ENCODE results near the gene RHOBTB3. TPM values are rescaled to one million over a fixed set of nuclear protein-coding genes. Genes with fewer than 3 reads are reported as not detected.
"Not testable (repeated sequence)": the region's sequence is repeated elsewhere in the genome, so short reads cannot be mapped to it uniquely, and the experiment has no call there.

Gene RHOBTB3
- total RNA-seq, 1 donor from 2014 or later, result 102 TPM

GRCh38 chr5:95818181-95819147, 87.3 kb downstream of the RHOBTB3 start:
- no peak for DNase-seq (ENCODE audit: low spot score)

- DNase-seq (ENCODE audit: low spot score), result no peak
Measured at GRCh38 chr5:95821110-95822021, 90.2 kb downstream of the RHOBTB3 start.

- no peak for DNase-seq (ENCODE audit: low spot score)
Measured at GRCh38 chr5:95822043-95822541, 91.0 kb downstream of the RHOBTB3 start.

- peak; percentile 80 for DNase-seq (ENCODE audit: low spot score)
Measured at GRCh38 chr5:95822542-95823181, 91.5 kb downstream of the RHOBTB3 start, which contains the start of gene GLRX. GLRX (minus strand) TSS chr5:95822726; CDS start chr5:95822662, 64 bp downstream.

GRCh38 chr5:95823218-95823737, 92.1 kb downstream of the RHOBTB3 start:
- DNase-seq (ENCODE audit: low spot score), result no peak

- no peak for DNase-seq (ENCODE audit: low spot score)
Measured at GRCh38 chr5:95823738-95824609, 92.8 kb downstream of the RHOBTB3 start.

- DNase-seq (ENCODE audit: low spot score), result no peak
Measured at GRCh38 chr5:95824747-95825146, 93.6 kb downstream of the RHOBTB3 start.

- no peak for DNase-seq (ENCODE audit: low spot score)
Measured at GRCh38 chr5:95825495-95825894, 94.4 kb downstream of the RHOBTB3 start.

GRCh38 chr5:95826949-95827891, 96.1 kb downstream of the RHOBTB3 start:
- DNase-seq (ENCODE audit: low spot score), result no peak

- DNase-seq (ENCODE audit: low spot score), result no peak
Measured at GRCh38 chr5:95827892-95828246, 96.7 kb downstream of the RHOBTB3 start.

GRCh38 chr5:95830226-95830625, 99.1 kb downstream of the RHOBTB3 start:
- DNase-seq (ENCODE audit: low spot score), result no peak

GRCh38 chr5:95832664-95833063, 101.5 kb downstream of the RHOBTB3 start:
- DNase-seq (ENCODE audit: low spot score), result no peak

GRCh38 chr5:95835682-95836385, 104.7 kb downstream of the RHOBTB3 start:
- no peak for DNase-seq (ENCODE audit: low spot score)

GRCh38 chr5:95836544-95836943, 105.4 kb downstream of the RHOBTB3 start:
- no peak for DNase-seq (ENCODE audit: low spot score)

- not testable (repeated sequence) for DNase-seq (ENCODE audit: low spot score)
Measured at GRCh38 chr5:95836971-95837370, 105.8 kb downstream of the RHOBTB3 start.

- DNase-seq (ENCODE audit: low spot score), result no peak
Measured at GRCh38 chr5:95837492-95837891, 106.4 kb downstream of the RHOBTB3 start.

- no peak for DNase-seq (ENCODE audit: low spot score)
Measured at GRCh38 chr5:95838001-95838520, 106.9 kb downstream of the RHOBTB3 start.

GRCh38 chr5:95838556-95838955, 107.4 kb downstream of the RHOBTB3 start:
- no peak for DNase-seq (ENCODE audit: low spot score)
